GM19324 (cell line): Measurements from ENCODE around the gene FAM241B.

Source experiments
- ATAC-seq: cut with Tn5 transposase; IDR thresholded peaks from one replicate; pipeline ENCODE4 v1.9.1; 2021; ENCODE audit warnings: mild to moderate bottlenecking, moderate library complexity; ENCODE audit not compliant: unreplicated experiment, low FRiP score

Gene FAM241B

GRCh38 chr10:69633673-69634635 lies 3.9 kb downstream of the FAM241B start:
- no peak for ATAC-seq

GRCh38 chr10:69634759-69635425 lies 4.8 kb downstream of the FAM241B start:
- ATAC-seq: no peak

- ATAC-seq: no peak
Measured at GRCh38 chr10:69635428-69636272, 5.6 kb downstream of the FAM241B start.

GRCh38 chr10:69636273-69636575 lies 6.2 kb downstream of the FAM241B start:
- no peak for ATAC-seq

- no peak for ATAC-seq
Measured at GRCh38 chr10:69636626-69637605, 6.9 kb downstream of the FAM241B start.

- ATAC-seq: no peak
Measured at GRCh38 chr10:69638642-69639041, 8.6 kb downstream of the FAM241B start.

- no peak for ATAC-seq
Measured at GRCh38 chr10:69639291-69640195, 9.5 kb downstream of the FAM241B start.

GRCh38 chr10:69640196-69640980 lies 10.3 kb downstream of the FAM241B start:
- ATAC-seq: no peak

- ATAC-seq: no peak
Measured at GRCh38 chr10:69641261-69641980, 11.4 kb downstream of the FAM241B start.

GRCh38 chr10:69642747-69643146 lies 12.7 kb downstream of the FAM241B start:
- ATAC-seq: no peak

- no peak for ATAC-seq
Measured at GRCh38 chr10:69643779-69644657, 14.0 kb downstream of the FAM241B start.

- no peak for ATAC-seq
Measured at GRCh38 chr10:69644658-69645295, 14.7 kb downstream of the FAM241B start.

- no peak for ATAC-seq
Measured at GRCh38 chr10:69645296-69646184, 15.5 kb downstream of the FAM241B start.

GRCh38 chr10:69646185-69647060 lies 16.4 kb downstream of the FAM241B start:
- no peak for ATAC-seq
